Measurements from ENCODE around the gene EHD3.

Gene EHD3

GRCh38 chr2:31256611-31257382 lies 22.8 kb downstream of the EHD3 start:
- H2AFZ ChIP-seq (ENCODE audit: low read length): peak overlapping the region; percentile 47
- no peak overlapping the region for H3K4me3 ChIP-seq (ENCODE audit: low read length)
- no peaks in the 10 kb centered on the region for H3K9me2 ChIP-seq (replicated peaks; ENCODE audit: insufficient read depth, low read length)
- peak overlapping the region; percentile 39 for H3K4me2 ChIP-seq (ENCODE audit: low read depth, low read length)
- H3F3A ChIP-seq (ENCODE audit: insufficient read depth, low read length): peaks cover 13% of the 10 kb centered on the region
- H3K9ac ChIP-seq (ENCODE audit: low read length): no peak overlapping the region; the same call in 1 of the 2 replicates
- H3K79me2 ChIP-seq (ENCODE audit: low read length): no peaks in the 10 kb centered on the region
- TF ChIP-seq EZH2 (optimal IDR thresholded peaks at IDR 0.05; ENCODE audit: low read depth, low read length) (no peak), CTCF (IDR thresholded peaks at IDR 0.05; ENCODE audit: low read length) (no peak), EZH2phosphoT487 (IDR thresholded peaks at IDR 0.05; ENCODE audit: low read length) (no peak)
- peak overlapping the region; percentile 55; the same call in 1 of the 2 replicates for H3K27ac ChIP-seq (ENCODE audit: low read length)
- H3K36me3 ChIP-seq (replicated peaks; ENCODE audit: insufficient read depth, low read length): no peaks in the 10 kb centered on the region
- no peaks in the 10 kb centered on the region for H3K27me3 ChIP-seq (replicated peaks; ENCODE audit: insufficient read depth, low read length)
- peaks cover 25% of the 10 kb centered on the region for H3K4me1 ChIP-seq (ENCODE audit: low read length)
- DNase-seq: peak; percentile 17
- H4K20me1 ChIP-seq (ENCODE audit: insufficient read depth, low read length): no peaks in the 10 kb centered on the region
- H3K9me3 ChIP-seq (replicated peaks; ENCODE audit: insufficient read depth, low read length): no peaks in the 10 kb centered on the region

DNA sequence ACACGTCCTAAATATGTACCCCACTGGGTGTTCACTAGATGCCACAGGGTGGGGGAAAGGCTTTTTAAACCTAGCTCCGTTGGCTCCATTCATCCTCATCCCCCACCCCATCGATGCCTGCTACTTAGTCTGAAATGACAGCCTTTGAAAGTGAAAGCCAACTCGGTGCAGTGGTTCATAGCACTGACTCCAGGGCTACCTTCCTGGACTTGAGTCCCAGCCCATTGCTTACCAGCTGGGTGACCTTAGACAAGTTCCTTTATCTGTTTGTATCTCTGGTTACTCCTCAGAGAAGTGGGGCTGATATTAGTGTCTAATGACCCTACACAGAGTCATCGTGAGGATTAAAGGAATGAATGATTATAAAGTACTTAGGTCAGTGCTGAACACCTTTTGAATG lies 24.4 kb downstream of the EHD3 start:
- Histone ChIP-seq H3K4me2 (ENCODE audit: low read depth, low read length) (no peak overlapping the region), H3K9me3 (replicated peaks; ENCODE audit: insufficient read depth, low read length) (no peaks in the 10 kb centered on the region), H2AFZ (ENCODE audit: low read length) (no peak overlapping the region), H3K79me2 (ENCODE audit: low read length) (no peaks in the 10 kb centered on the region), H3K9me2 (replicated peaks; ENCODE audit: insufficient read depth, low read length) (no peaks in the 10 kb centered on the region), H3K9ac (ENCODE audit: low read length) (no peak overlapping the region), H3K4me3 (ENCODE audit: low read length) (no peak overlapping the region), H4K20me1 (ENCODE audit: insufficient read depth, low read length) (no peaks in the 10 kb centered on the region), H3K27ac (ENCODE audit: low read length) (no peak overlapping the region), H3K4me1 (ENCODE audit: low read length) (peaks cover 25% of the 10 kb centered on the region), H3K36me3 (replicated peaks; ENCODE audit: insufficient read depth, low read length) (no peaks in the 10 kb centered on the region), H3F3A (ENCODE audit: insufficient read depth, low read length) (peaks cover 13% of the 10 kb centered on the region), H3K27me3 (replicated peaks; ENCODE audit: insufficient read depth, low read length) (no peaks in the 10 kb centered on the region)
- TF ChIP-seq EZH2phosphoT487 (IDR thresholded peaks at IDR 0.05; ENCODE audit: low read length): no peak
- TF ChIP-seq EZH2 (optimal IDR thresholded peaks at IDR 0.05; ENCODE audit: low read depth, low read length): no peak
- TF ChIP-seq CTCF (IDR thresholded peaks at IDR 0.05; ENCODE audit: low read length): no peak
- peak; percentile 16 for DNase-seq

DNA sequence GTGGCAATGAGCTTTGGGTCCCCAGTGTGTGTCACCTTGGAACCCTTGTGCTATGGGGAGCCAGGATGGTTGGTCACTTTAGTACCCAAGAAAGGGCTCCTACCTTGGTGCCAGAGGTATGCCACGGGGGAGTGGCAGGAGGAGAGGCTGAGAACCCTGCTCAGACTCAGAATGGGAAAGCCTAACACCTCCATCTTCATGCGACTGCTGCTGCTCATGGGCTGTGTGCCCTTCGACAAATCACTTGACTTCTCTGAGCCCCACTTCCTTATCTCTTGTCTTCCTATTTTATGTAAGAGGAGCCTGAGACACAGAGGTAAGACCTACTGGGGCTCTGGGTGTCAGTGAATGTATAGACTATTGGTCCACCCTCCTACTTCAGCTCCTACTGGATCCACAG lies 25.1 kb downstream of the EHD3 start:
- TF ChIP-seq CTCF (IDR thresholded peaks at IDR 0.05; ENCODE audit: low read length) (no peak), EZH2phosphoT487 (IDR thresholded peaks at IDR 0.05; ENCODE audit: low read length) (no peak), EZH2 (optimal IDR thresholded peaks at IDR 0.05; ENCODE audit: low read depth, low read length) (no peak)
- Histone ChIP-seq H3K9me2 (replicated peaks; ENCODE audit: insufficient read depth, low read length) (no peaks in the 10 kb centered on the region), H3K9ac (ENCODE audit: low read length) (no peak overlapping the region), H3K36me3 (replicated peaks; ENCODE audit: insufficient read depth, low read length) (no peaks in the 10 kb centered on the region), H2AFZ (ENCODE audit: low read length) (no peak overlapping the region), H3K27ac (ENCODE audit: low read length) (no peak overlapping the region), H3K4me1 (ENCODE audit: low read length) (peaks cover 25% of the 10 kb centered on the region), H3F3A (ENCODE audit: insufficient read depth, low read length) (peaks cover 13% of the 10 kb centered on the region), H3K79me2 (ENCODE audit: low read length) (no peaks in the 10 kb centered on the region), H3K4me3 (ENCODE audit: low read length) (no peak overlapping the region), H3K4me2 (ENCODE audit: low read depth, low read length) (no peak overlapping the region), H3K27me3 (replicated peaks; ENCODE audit: insufficient read depth, low read length) (no peaks in the 10 kb centered on the region), H4K20me1 (ENCODE audit: insufficient read depth, low read length) (no peaks in the 10 kb centered on the region), H3K9me3 (replicated peaks; ENCODE audit: insufficient read depth, low read length) (no peaks in the 10 kb centered on the region)
- no peak for DNase-seq

All from MM.1S (cell line).